SH-SY5Y (cell line): Measurements from ENCODE around the gene RPS6KA3.

Experiments used
- GATA2 ChIP-seq: IDR thresholded peaks from 2 replicates; pipeline ENCODE4 v1.6.1; 2011; ENCODE audit warnings: mild to moderate bottlenecking, low read depth, low read length
- GATA3 ChIP-seq: IDR thresholded peaks from 2 replicates; pipeline ENCODE4 v1.6.1; 2011; ENCODE audit warnings: low read depth, mild to moderate bottlenecking, low read length, moderate library complexity

GRCh38 chrX:20228245-20228644, 38.5 kb downstream of the RPS6KA3 start:
- TF ChIP-seq GATA2 (no peak), GATA3 (no peak)
